Osteoblast (primary cell): ENCODE data around the gene MPPED2. TPM values are rescaled to one million over a fixed set of nuclear protein-coding genes. Genes with fewer than 3 reads are reported as not detected.

Source experiments
- DNase-seq: peaks from one replicate; pipeline ENCODE4 v3.0.0; 2011; ENCODE audit warnings: low spot score, mixed read lengths; ENCODE audit not compliant: insufficient read length; ENCODE audit errors: missing footprints
- H2AFZ ChIP-seq: 2 replicates; pipeline ENCODE4 v1.6.0; 2011; ENCODE audit warnings: mild to moderate bottlenecking, low read length
- H3K27ac ChIP-seq: 2 replicates; pipeline ENCODE4 v1.5.1; 2011; ENCODE audit warnings: mild to moderate bottlenecking, low read depth, low read length, moderate library complexity
- H3K27me3 ChIP-seq: 2 replicates; pipeline ENCODE4 v1.6.0; 2012; ENCODE audit warnings: mild to moderate bottlenecking, control low read depth, inconsistent platforms, low read length, moderate library complexity; ENCODE audit not compliant: insufficient read depth
- H3K36me3 ChIP-seq: 2 replicates; pipeline ENCODE4 v1.5.1; 2011; ENCODE audit warnings: mild to moderate bottlenecking, low read length, control low read depth, moderate library complexity; ENCODE audit not compliant: insufficient read depth
- H3K4me1 ChIP-seq: 2 replicates; pipeline ENCODE4 v1.5.1; 2011; ENCODE audit warnings: mild to moderate bottlenecking, low read length, control low read depth, moderate library complexity; ENCODE audit not compliant: insufficient read depth
- H3K4me2 ChIP-seq: 2 replicates; pipeline ENCODE4 v1.6.0; 2011; ENCODE audit warnings: mild to moderate bottlenecking, low read length; ENCODE audit not compliant: insufficient read depth
- H3K4me3 ChIP-seq: fragments of 200-600 bp; sonication (generic); 3 replicates; pipeline ENCODE4 v1.5.1; 2012; ENCODE audit warnings: mild to moderate bottlenecking, low read length, inconsistent platforms; ENCODE audit not compliant: insufficient read depth
- H3K79me2 ChIP-seq: 2 replicates; pipeline ENCODE4 v1.6.0; 2012; ENCODE audit warnings: mild to moderate bottlenecking, low read length, control low read depth, inconsistent platforms; ENCODE audit not compliant: insufficient read depth
- H3K9me3 ChIP-seq: 2 replicates; pipeline ENCODE4 v1.5.1; 2011; ENCODE audit warnings: low read depth, low read length, control low read depth
- H4K20me1 ChIP-seq: 2 replicates; pipeline ENCODE4 v1.6.0; 2012; ENCODE audit warnings: mild to moderate bottlenecking, low read length, control low read depth; ENCODE audit not compliant: insufficient read depth
- CTCF ChIP-seq: IDR thresholded peaks from 2 replicates; pipeline ENCODE4 v1.5.1; 2011; ENCODE audit warnings: mild to moderate bottlenecking, low read depth, low read length, moderate library complexity; ENCODE audit errors: extremely low read depth
- total RNA-seq: library from RNA; depleted of rRNA; stranded (reverse); fragments of >200 nt; gene quantifications from 2 replicates; pipeline ENCODE4 v1.2.3, GENCODE V29; 2012

The MPPED2 gene
- total RNA-seq, 1 donor = 2.2 TPM

- no peak for TF ChIP-seq CTCF
- H2AFZ ChIP-seq = no peak overlapping the region
- no peak overlapping the region for H3K4me3 ChIP-seq
- no peaks in the 10 kb centered on the region for H3K36me3 ChIP-seq
- no peak for DNase-seq
- H3K27me3 ChIP-seq = no peaks in the 10 kb centered on the region
- no peaks in the 10 kb centered on the region for H4K20me1 ChIP-seq
- H3K4me2 ChIP-seq = no peak overlapping the region
- no peaks in the 10 kb centered on the region for H3K9me3 ChIP-seq
- H3K4me1 ChIP-seq = no peaks in the 10 kb centered on the region
- H3K79me2 ChIP-seq = no peaks in the 10 kb centered on the region
- no peak overlapping the region for H3K27ac ChIP-seq
Measured at GRCh38 chr11:30457087-30457486, 129.1 kb downstream of the MPPED2 start.

GRCh38 chr11:30455025-30455424 lies 131.1 kb downstream of the MPPED2 start:
- Histone ChIP-seq H3K4me3 (no peak overlapping the region), H3K27me3 (no peaks in the 10 kb centered on the region), H3K36me3 (no peaks in the 10 kb centered on the region), H3K4me1 (no peaks in the 10 kb centered on the region), H3K79me2 (no peaks in the 10 kb centered on the region), H3K27ac (no peak overlapping the region), H4K20me1 (no peaks in the 10 kb centered on the region), H3K9me3 (no peaks in the 10 kb centered on the region), H2AFZ (no peak overlapping the region), H3K4me2 (no peak overlapping the region)
- DNase-seq = no peak
- TF ChIP-seq CTCF = no peak

GRCh38 chr11:30454541-30454940 lies 131.6 kb downstream of the MPPED2 start:
- no peaks in the 10 kb centered on the region for H3K36me3 ChIP-seq
- TF ChIP-seq CTCF = no peak
- H3K9me3 ChIP-seq = no peaks in the 10 kb centered on the region
- no peak overlapping the region for H2AFZ ChIP-seq
- no peaks in the 10 kb centered on the region for H4K20me1 ChIP-seq
- H3K4me3 ChIP-seq = no peak overlapping the region
- no peaks in the 10 kb centered on the region for H3K79me2 ChIP-seq
- no peaks in the 10 kb centered on the region for H3K27me3 ChIP-seq
- H3K4me1 ChIP-seq = no peaks in the 10 kb centered on the region
- DNase-seq = no peak
- no peak overlapping the region for H3K27ac ChIP-seq
- no peak overlapping the region for H3K4me2 ChIP-seq

- no peaks in the 10 kb centered on the region for H3K27me3 ChIP-seq
- H3K4me1 ChIP-seq = no peaks in the 10 kb centered on the region
- no peak for DNase-seq
- no peaks in the 10 kb centered on the region for H4K20me1 ChIP-seq
- no peak overlapping the region for H3K4me3 ChIP-seq
- no peaks in the 10 kb centered on the region for H3K9me3 ChIP-seq
- TF ChIP-seq CTCF = no peak
- no peak overlapping the region for H3K4me2 ChIP-seq
- H3K27ac ChIP-seq = no peak overlapping the region
- no peak overlapping the region for H2AFZ ChIP-seq
- no peaks in the 10 kb centered on the region for H3K36me3 ChIP-seq
- H3K79me2 ChIP-seq = no peaks in the 10 kb centered on the region
Measured at GRCh38 chr11:30454111-30454510, 132.0 kb downstream of the MPPED2 start.
